ENCODE measurements around the gene PTMA. TPM values are rescaled to one million over a fixed set of nuclear protein-coding genes. Genes with fewer than 3 reads are reported as not detected.
A peak's percentile ranks its signal among the peaks of the same experiment; 100 is the strongest.

Gene PTMA
- total and polyA plus RNA-seq, 2 of the 4 experiments (the other 2 are of a cell fraction), result 380 to 742 TPM

- H4K8ac ChIP-seq (ENCODE audit: low read depth in 2 of 2, low read length in 2 of 2), result peak overlapping the region; percentile 86 to 100
- peaks cover 5% of the 10 kb centered on the region for H3K36me3 ChIP-seq (ENCODE audit: control insufficient read depth, insufficient read depth, low read length)
- peaks cover 5% of the 10 kb centered on the region; the same call in 1 of the 2 replicates for H3K9me1 ChIP-seq (ENCODE audit: insufficient read depth, low read length)
- H3K4me2 ChIP-seq (ENCODE audit: low read depth, low read length), result peak overlapping the region; percentile 68
- dilution Hi-C loops (cut with HindIII; ENCODE audit: low sequenced_read_pairs, unreplicated experiment) (no loop called here), in situ Hi-C loops (cut with MboI; ENCODE audit: low sequenced_read_pairs) (no loop called here), intact Hi-C loops (cut with micrococcal nuclease) (no loop called here)
- peak overlapping the region; percentile 98 for H3K56ac ChIP-seq (ENCODE audit: extremely low read depth, insufficient read depth, low read length)
- ChIA-PET POLR2A (ENCODE audit: unreplicated experiment) (interaction anchor here (0.5 kb wide), 1 partner anchor 955 kb away, joined by 5 read pairs; no protein-coding TSS in a partner anchor), CTCF (interaction anchor here (0.6 kb wide), 1 partner anchor 88 kb away, joined by 5 read pairs; no protein-coding TSS in a partner anchor)
- H2BK20ac ChIP-seq (ENCODE audit: low read depth, low read length), result peak overlapping the region; percentile 98
- H3K18ac ChIP-seq (ENCODE audit: low read depth, low read length), result peak overlapping the region; percentile 98
- peak overlapping the region; percentile 97 for H3K23ac ChIP-seq (ENCODE audit: low read depth, low read length)
- peak overlapping the region; percentile 99 for H2AK9ac ChIP-seq (replicated peaks; ENCODE audit: low read depth, low read length, poor library complexity)
- H2BK5ac ChIP-seq (ENCODE audit: low read depth, low read length, poor library complexity, severe bottlenecking), result peak overlapping the region; percentile 97
- no peaks in the 10 kb centered on the region for H3K27me3 ChIP-seq (ENCODE audit: control insufficient read depth, insufficient read depth, low read length)
- H3K14ac ChIP-seq (replicated peaks; ENCODE audit: low read depth, low read length), result peak overlapping the region; percentile 95
- H3K4me1 ChIP-seq (ENCODE audit: control insufficient read depth, insufficient read depth, low read length), result peaks cover 7% of the 10 kb centered on the region
- peaks cover 33% of the 10 kb centered on the region for H4K20me1 ChIP-seq (ENCODE audit: insufficient read depth, low read length)
- H3K9ac ChIP-seq (ENCODE audit: low read depth, low read length), result peak overlapping the region; percentile 89
- H2BK120ac ChIP-seq (ENCODE audit: low read depth, low read length), result peak overlapping the region; percentile 100
- ATAC-seq (ENCODE audit: low read depth) (peak; percentile 56), DNase-seq (peak; percentile 99)
- H2AK5ac ChIP-seq (ENCODE audit: low read depth, low read length), result peak overlapping the region; percentile 91
- TF ChIP-seq CTCF (conservative IDR thresholded peaks at IDR 0.05; ENCODE audit: low read depth, low read length), result peak; percentile 99
- peak; percentile 52 for TF ChIP-seq RCOR1 (IDR thresholded peaks at IDR 0.05; ENCODE audit: insufficient replicate concordance, low read length)
- 0 out of 2 replicates have a peak, but pooled peaks have one; percentile 2 for TF ChIP-seq NFE2L2 (IDR thresholded peaks at IDR 0.05; ENCODE audit: low read depth, low read length)
- TF ChIP-seq CEBPB (IDR thresholded peaks at IDR 0.05; ENCODE audit: low read depth, low read length), result no peak
- peak; percentile 69 for TF ChIP-seq USF2 (IDR thresholded peaks at IDR 0.05; ENCODE audit: low read depth, low read length)
- peak overlapping the region; percentile 99 for H2BK15ac ChIP-seq (ENCODE audit: low read depth, low read length)
- peak overlapping the region; percentile 98 for H2AFZ ChIP-seq (replicated peaks; ENCODE audit: low read length, poor library complexity)
- BruUV-seq (replicated peaks), result no TSS peak
- peak overlapping the region; percentile 94 for H3K27ac ChIP-seq (ENCODE audit: insufficient read depth, low read length)
- no peaks in the 10 kb centered on the region for H3K9me3 ChIP-seq (ENCODE audit: control insufficient read depth, insufficient read depth, low read length)
- H4K91ac ChIP-seq (ENCODE audit: insufficient read depth, low read depth, low read length), result peak overlapping the region; percentile 100
- peaks cover 6 to 18% of the 10 kb centered on the region in 2 experiments for H3K79me1 ChIP-seq (ENCODE audit: low read depth in 1 of 2, low read length in 2 of 2)
- peak overlapping the region; percentile 96 for H4K5ac ChIP-seq (ENCODE audit: low read depth, low read length)
- peak overlapping the region; percentile 63 for H3K4me3 ChIP-seq (ENCODE audit: insufficient read depth, low read depth, low read length)
- WGBS, 2 experiments (ENCODE audit: extremely low coverage in 2 of 2, insufficient read length in 1 of 2), result 2% methylated on average over 39 of the region's 66 CpGs; no CpG with 5 or more reads in 1 of the 2 experiments
- H3K4ac ChIP-seq (ENCODE audit: low read depth, low read length), result peak overlapping the region; percentile 99
These were observed 1.3 kb upstream of the PTMA start for GRCh38 chr2:231706731-231707624.

All from IMR-90 (cell line).